Gastroesophageal sphincter (tissue), 3 donors: ENCODE data around the gene ARID1B.

ENCODE experiments used
- CTCF ChIP-seq, 4 experiments: fragments of 200-600 bp in 2 of 4; fragments of 450-650 bp in 2 of 4; sonication (generic) in 1 of 4; IDR thresholded peaks; one replicate each; pipeline ENCODE4 v1.5.1; 2017 to 2019; ENCODE audit warnings: antibody characterized with exemption in 4 of 4, mild to moderate bottlenecking in 2 of 4, moderate library complexity in 2 of 4
- EP300 ChIP-seq: sonication (generic); formaldehyde crosslinking; IDR thresholded peaks from one replicate; pipeline ENCODE4 v1.6.1; 2017; ENCODE audit warnings: antibody characterized with exemption, mild to moderate bottlenecking
- POLR2A ChIP-seq, 2 donors: fragments of 450-650 bp; IDR thresholded peaks; one replicate each; pipeline ENCODE4 v1.6.1; 2017; ENCODE audit warnings: antibody characterized with exemption in 2 of 2, mild to moderate bottlenecking in 2 of 2, moderate library complexity in 1 of 2
- POLR2AphosphoS5 ChIP-seq: sonication (generic); formaldehyde crosslinking; IDR thresholded peaks from one replicate; pipeline ENCODE4 v1.6.1; 2017; ENCODE audit warnings: antibody characterized with exemption

GRCh38 chr6:156797901-156798735, 20.9 kb downstream of the ARID1B start:
- TF ChIP-seq CTCF (IDR thresholded peaks at IDR 0.05) = no peak
- TF ChIP-seq POLR2A (IDR thresholded peaks at IDR 0.05) = no peak
- TF ChIP-seq EP300 = no peak
- no peak for TF ChIP-seq POLR2AphosphoS5
